HG03460 (cell line): ENCODE data around the gene LEF1.
"Not testable (repeated sequence)": the region's sequence is repeated elsewhere in the genome, so short reads cannot be mapped to it uniquely, and the experiment has no call there.

Experiments used
- ATAC-seq: cut with Tn5 transposase; IDR thresholded peaks from one replicate; pipeline ENCODE4 v1.9.1; 2021; ENCODE audit not compliant: unreplicated experiment

LEF1 gene

DNA sequence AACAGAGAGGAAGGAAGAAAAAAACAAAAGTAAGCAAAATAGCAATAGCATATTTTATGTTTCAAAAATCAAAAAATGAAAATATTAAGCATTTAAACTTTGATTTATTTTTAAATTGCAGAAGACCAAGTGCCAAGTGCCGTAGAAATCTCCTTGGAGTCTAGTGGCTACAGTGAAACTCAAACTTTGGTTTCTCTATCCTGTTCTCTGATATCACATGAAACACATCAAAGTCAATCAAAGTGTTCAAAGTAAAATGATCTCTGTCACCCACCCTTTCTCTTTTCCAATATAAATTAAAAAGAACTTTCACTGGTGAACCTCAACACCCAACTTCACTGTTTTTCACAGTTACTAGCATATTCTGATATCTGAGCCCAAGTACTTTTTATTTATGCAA lies 98.0 kb downstream of the LEF1 start:
- ATAC-seq: no peak

- ATAC-seq: no peak
Observed at GRCh38 chr4:108068442-108068841, 100.3 kb downstream of the LEF1 start.

DNA sequence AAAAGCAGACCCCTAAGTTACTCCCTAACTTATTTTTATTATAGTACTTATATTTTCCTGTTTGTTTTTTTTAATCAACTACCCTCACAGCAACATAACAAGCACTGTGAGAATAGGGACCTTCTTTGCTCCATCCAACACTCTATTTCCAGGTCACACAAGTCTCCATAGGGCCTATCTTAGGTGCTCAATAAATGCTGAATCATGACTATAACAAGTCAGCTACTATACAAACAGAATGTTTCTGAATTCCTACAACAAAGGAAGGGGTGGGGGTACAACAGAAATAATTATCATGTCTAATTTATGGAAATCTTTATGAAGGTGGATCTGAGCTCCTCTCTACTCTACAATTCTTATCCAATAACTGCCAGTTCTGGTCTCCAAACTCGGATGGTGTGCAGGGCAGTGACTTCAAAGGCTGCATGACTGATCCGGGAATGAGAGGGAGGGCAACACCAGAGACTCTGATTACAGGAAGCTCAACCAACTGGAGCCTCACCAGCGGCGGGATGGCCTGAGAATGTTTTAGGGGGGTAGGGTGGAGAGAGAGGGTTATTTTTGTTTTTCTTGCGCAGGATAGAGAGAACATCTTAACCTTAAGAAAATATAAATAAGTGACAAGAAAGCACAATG lies 107.9 kb downstream of the LEF1 start:
- ATAC-seq: no peak

DNA sequence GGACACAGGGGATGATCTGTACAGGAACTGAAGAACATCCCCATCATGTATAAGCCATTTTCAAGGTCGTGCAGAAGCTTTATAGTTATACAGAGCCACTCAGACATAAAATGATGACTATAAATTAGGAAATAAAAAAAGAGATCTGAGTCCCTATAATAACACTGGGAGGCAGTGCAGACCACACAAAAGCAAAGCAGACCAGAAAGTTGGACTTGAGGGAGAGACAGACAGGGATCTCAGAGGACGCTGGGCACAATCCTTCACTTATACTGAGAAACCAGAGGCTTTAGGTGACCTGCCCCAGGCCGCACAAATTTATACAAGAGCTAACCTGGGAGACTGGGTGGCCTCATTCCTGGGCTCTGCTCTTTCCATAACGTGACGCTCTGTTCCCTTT lies 108.6 kb downstream of the LEF1 start:
- no peak for ATAC-seq

DNA sequence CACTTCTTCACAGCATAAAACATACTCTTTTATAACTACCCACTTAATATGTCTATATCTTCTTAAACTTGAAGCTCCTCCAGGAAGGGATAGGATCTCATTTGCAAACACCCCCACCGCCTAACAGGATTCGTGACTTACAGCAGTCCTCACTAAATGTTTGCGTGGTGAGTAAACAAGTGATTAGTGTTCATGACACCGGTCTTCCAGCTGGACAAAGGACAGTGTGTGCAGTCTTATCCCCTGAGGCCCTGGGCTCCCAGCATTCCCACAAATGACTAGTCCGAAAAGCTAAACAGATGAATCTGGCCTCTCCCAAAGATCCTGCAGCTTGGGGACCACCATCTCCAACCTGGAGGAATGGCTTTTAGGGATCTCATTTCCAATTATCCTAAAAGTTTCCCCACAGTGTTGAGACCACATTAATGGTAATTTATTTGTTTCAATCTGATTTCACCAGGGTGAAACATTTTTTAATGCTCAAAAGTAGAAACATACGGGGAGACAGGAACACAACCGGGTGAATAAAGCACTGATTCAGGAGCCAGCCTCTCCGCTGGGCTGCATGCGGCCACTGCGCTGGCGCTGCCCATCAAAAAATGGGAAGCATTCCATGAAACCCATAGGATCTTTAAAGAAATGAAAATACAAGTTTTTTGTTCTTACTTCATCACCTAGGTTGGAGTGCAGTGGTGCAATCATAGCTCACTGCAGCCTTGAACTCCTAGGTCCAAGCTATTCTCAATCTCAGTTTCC lies 109.9 kb downstream of the LEF1 start:
- no peak for ATAC-seq

DNA sequence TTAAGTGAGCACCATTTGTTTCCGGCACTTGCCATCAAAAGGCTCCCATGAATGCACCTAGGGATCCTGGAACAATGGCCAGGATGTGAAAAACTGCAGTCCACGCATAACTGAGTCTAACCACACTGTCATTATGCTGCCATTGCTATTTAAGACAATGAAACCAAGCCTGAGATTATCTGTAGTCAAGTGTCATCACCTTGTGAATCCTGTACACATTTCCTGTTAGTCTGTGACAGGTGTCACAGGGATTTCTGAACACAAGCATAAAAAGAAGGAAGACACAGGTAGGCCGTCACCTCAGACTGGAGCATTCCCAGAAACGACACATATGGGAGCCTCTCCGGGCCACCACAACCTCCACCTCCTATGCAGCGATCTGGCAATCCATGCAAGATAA lies 112.3 kb downstream of the LEF1 start:
- ATAC-seq: no peak

GRCh38 chr4:108055787-108056186 lies 112.9 kb downstream of the LEF1 start:
- ATAC-seq: no peak

DNA sequence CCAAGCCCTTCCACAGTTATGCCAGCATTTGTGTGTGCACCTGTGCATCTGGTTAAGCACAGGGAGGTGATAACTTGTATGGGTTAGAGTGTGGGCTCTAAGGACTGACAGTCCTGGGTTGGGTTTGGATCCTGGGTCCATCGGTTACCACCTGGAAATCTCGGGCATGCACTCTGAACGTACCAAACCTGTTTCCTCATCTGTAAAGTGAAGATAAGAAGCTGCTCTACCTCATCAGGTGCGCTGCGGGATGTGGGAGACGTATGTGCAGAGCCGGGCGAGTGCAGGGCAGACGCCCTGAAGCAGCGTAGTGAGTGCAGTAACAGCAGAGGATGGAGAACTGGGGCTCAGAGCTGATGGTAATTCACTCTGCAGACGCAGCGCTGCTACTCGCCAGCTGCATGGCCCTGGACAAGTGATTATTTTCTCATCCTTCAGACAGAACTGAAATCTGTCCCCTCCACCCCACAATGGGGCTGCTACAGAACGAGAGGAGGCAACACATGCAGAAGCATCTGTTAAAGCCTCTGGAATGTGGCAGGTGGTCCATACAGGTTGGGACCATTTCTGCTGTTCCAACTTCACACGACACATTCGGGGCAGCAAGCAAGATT lies 114.6 kb downstream of the LEF1 start:
- no peak for ATAC-seq

DNA sequence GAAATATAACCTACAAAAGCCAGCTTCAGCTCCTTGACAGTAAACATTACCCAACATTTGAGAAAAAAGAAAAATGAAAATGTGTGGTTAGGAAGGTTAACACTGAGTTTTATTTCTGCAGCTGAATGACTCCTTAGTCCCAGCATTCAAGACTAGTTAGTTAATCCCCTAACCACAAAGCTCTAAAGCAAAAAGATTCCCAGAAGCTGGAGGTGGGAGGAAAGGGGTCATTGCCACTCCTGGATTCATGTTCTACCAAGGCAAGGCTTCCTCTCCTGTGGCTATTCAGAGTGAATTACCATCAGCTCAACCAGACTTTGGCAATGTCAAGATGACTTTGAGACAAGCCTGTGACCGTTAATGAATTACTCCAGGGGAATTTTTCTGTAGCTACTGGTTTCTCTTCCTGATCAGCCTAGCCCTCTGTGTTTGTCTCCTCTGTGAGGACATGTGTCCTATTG lies 115.5 kb downstream of the LEF1 start:
- peak; percentile 98 for ATAC-seq

DNA sequence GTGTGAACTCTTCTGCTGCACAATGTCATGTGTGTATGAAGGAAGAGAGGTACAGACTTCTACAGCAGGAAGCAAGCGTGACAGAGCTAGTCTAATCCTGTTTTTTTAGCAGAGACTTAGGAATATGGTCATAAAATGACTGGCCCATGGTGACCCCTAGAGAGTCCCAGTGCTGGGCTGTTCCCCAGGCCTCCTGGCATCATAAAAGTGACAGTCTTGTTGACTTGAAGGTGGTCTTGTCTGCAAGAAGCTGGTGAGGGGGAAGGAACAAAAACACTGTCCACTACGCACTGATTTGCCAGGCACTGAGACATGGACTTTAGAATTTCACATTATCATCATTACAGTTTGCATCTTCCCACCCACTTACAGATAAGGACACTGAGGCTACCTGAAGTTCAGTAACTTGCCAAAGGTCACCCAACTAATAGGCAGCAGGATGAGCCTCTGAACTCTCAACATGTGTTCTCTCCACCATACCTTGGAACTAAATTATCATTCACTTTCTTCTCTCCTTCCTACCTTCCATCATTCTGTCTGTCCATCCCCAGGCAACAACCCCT lies 116.1 kb downstream of the LEF1 start:
- no peak for ATAC-seq

DNA sequence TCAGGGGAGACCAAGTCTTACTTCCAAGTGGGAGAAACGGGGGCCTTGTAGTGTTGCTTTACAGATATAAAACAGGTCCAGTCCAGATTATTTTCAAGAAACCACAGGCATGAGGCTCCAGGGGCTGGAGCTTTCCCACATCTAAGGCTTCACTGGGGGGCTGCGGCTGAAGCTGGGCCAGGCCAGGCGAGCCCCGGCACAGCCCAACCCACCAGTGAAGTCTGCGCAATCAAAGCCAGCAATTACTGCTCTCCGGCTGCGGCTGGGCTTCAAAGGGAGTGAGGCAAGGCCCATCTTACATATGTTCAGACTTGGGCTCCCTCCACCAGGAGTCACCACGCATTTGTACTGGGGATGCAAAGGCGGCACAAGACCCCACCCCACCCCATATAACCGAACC lies 117.4 kb downstream of the LEF1 start:
- no peak for ATAC-seq

DNA sequence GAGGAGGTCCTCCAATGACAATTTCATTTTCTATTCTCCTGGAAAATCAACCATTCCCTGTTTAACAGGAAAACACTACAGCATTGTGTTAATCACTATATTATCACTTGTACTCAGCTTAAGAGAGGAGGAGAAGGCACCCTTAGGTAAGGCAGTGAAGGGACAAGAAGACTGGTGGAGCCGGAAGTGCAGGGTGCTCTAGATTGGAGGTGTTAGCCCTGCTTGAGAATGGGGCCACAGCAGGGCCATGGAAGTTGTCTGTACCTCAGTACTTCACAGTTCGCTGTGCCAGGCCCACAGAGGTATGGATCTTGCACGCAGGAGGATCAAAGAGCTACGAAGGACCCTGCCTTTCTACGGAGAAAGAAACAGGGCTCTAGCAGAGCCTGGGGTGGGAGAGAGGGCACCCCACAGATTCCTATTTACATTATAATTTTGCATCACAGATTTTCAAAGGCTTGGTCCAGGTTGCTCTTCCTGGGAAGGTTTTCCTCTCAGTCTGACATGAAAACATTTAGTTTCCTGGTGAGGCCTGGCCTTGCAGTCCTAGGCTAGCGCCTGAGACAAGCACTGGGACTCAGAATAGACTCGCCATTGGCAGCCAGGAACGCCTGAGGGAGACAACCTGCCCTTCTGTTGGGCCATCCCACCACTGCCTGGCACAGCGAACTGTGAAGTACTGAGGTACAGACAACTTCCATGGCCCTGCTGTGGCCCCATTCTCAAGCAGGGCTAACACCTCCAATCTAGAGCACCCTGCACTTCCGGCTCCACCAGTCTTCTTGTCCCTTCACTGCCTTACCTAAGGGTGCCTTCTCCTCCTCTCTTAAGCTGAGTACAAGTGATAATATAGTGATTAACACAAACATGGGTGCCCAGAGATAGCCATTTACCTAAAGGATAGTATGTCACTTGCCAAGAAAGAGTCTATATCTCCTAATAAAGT lies 118.3 kb downstream of the LEF1 start:
- ATAC-seq: not testable (repeated sequence)

DNA sequence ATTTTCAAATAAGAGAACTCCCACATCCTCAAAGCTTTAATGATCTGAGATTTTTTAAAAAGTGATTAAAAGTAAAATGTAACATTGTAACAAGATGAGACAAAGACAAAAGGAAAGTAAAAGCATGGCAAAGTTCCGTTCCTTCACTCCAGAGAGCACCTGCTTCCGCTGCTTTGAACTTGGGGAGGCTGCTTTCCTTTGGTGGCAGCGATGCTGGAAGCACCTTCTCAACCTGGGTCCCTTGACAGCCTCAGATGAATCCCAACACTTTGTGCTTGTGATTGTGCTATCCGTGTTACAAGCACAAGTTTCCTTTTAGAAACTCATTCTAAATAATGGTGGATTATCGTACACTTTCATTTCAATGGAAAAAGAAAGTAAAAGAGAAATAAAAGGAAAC lies 119.3 kb downstream of the LEF1 start:
- no peak for ATAC-seq

GRCh38 chr4:108048997-108049396 lies 119.7 kb downstream of the LEF1 start:
- ATAC-seq: no peak

DNA sequence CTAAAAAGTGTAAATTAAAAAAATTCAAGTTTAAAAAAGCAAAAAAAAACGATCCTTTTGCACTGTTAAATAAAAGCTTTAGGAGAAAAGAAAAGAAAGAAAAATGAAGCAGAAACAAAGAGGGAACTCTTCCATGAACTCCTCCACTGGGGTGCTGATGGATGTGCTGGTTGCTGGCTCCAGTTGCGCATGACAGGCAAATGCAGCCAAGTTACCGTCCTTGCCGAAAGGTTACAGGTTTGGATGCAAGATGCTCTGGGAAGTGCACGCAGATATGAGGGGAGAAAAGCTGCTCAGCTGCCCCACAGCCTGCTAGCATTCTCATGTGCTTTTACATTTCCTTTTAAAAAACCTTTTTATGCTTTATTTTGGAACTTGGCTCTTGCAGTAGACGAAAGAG lies 120.6 kb downstream of the LEF1 start:
- ATAC-seq: no peak

- ATAC-seq: no peak
Observed at GRCh38 chr4:108047199-108047598, 121.5 kb downstream of the LEF1 start.

DNA sequence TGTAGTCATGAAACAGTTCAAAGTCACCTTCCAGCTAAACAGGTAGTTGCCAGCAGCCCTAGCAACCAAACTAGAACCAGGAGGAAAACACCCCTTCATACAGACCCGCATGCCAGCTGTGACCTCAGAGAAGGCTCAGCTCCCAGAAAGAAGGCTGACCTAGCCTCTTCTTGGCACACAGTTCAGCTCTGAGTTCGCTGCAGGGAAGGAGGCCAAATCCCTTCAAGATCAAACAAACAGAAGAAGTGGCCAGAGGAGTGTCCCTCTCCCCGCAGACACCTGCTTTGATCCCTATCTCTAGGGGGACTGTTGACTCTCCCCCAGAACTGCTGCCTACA lies 123.1 kb downstream of the LEF1 start:
- no peak for ATAC-seq

DNA sequence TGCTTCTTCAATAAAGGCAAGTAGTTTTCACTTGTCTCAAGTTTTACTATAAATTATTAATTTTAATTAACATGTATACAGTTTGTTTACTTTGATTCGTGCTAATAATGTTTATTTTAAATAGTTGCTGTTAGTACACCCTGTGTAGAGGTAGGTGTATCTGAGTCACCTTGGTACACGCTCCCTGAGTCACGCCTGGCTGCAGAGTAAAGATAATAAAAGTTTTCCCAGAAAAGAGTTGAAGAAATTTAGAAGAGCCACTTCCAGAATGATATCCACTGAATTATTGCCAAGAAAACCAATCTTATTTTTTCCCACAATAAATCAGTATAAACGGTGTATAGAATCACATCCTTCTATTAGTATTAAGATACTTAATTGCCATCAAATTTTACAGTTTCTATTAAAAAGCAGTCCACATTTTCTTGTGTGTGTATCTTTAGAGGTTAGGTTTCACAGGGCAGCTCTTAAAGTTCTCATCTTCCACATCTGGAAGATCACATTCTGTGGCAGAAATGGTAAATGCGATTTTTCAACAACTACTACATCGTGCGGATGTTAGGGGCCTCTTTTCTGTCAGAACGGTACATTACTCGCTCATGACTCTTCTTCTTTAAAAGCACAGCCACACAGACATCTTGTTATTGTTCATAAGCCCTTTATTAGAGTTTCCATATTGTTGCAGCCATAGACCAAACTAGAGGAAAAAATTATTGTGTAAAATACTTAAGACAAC lies 123.6 kb downstream of the LEF1 start:
- ATAC-seq: no peak

GRCh38 chr4:108043526-108043925 lies 125.2 kb downstream of the LEF1 start:
- ATAC-seq: no peak

DNA sequence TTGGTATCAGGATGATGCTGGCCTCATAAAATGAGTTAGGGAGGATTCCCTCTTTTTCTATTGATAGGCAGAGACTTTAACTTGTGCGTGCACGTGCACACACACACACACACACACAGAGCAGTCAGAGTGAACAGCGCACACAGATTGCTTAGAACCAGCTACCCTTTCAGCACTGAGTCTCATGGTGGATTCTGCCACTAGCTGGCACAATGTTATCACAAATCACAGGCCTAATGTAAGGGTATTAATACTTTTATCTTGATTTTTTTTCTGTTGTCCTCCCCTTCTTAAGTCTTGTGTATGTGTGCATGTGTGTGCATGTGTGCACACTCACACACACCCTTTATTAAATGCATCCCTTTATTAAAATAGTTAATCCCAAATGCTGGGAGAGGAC lies 125.8 kb downstream of the LEF1 start:
- ATAC-seq: no peak
